Liver (tissue), 9 donors: ENCODE data around the gene ADAT2. TPM values are rescaled to one million over a fixed set of nuclear protein-coding genes. Genes with fewer than 3 reads are reported as not detected.

Experiments
- DNase-seq: peaks from one replicate; pipeline ENCODE4 v3.0.0-alpha.2; 2017; ENCODE audit warnings: low spot score
- H3K27ac ChIP-seq, 2 donors: one replicate each; pipeline ENCODE4 v1.7.0; 2013; ENCODE audit warnings: inconsistent platforms in 2 of 2, low read length in 2 of 2, control low read depth in 1 of 2, low read depth in 1 of 2, mild to moderate bottlenecking in 1 of 2
- H3K27me3 ChIP-seq, 4 donors: one replicate each; pipeline versions ENCODE4 v1.6.1 to v1.7.0; 2013; ENCODE audit warnings: low read length in 3 of 4, inconsistent platforms in 1 of 4, mild to moderate bottlenecking in 1 of 4, moderate library complexity in 1 of 4; ENCODE audit not compliant: control insufficient read depth in 4 of 4, insufficient read depth in 4 of 4
- H3K36me3 ChIP-seq, 4 donors: one replicate each; pipeline versions ENCODE4 v1.6.1 to v1.7.0; 2013; ENCODE audit warnings: low read length in 3 of 4, mild to moderate bottlenecking in 3 of 4, low read depth in 1 of 4, moderate library complexity in 1 of 4; ENCODE audit not compliant: control insufficient read depth in 4 of 4, insufficient read depth in 3 of 4
- H3K4me1 ChIP-seq, 4 donors: one replicate each; pipeline versions ENCODE4 v1.6.1 to v1.7.0; 2013; ENCODE audit warnings: low read length in 3 of 4, mild to moderate bottlenecking in 3 of 4, moderate library complexity in 1 of 4; ENCODE audit not compliant: control insufficient read depth in 4 of 4, insufficient read depth in 4 of 4
- H3K4me3 ChIP-seq, 3 donors: one replicate each; pipeline versions ENCODE4 v1.6.1 to v1.7.0; 2013; ENCODE audit warnings: low read length in 3 of 3, control low read depth in 1 of 3, low read depth in 1 of 3, mild to moderate bottlenecking in 1 of 3
- H3K9ac ChIP-seq, 2 donors: one replicate each; pipeline ENCODE4 v1.7.0; 2013; ENCODE audit warnings: low read length in 2 of 2, mild to moderate bottlenecking in 2 of 2, moderate library complexity in 2 of 2, control low read depth in 1 of 2, low read depth in 1 of 2
- H3K9me3 ChIP-seq, 4 donors: one replicate each; pipeline versions ENCODE4 v1.6.1 to v1.7.0; 2013; ENCODE audit warnings: low read length in 3 of 4; ENCODE audit not compliant: control insufficient read depth in 4 of 4
- EGR1 ChIP-seq, 2 donors: IDR thresholded peaks; 2 replicates each; pipeline ENCODE4 v1.6.1; 2016 to 2018; ENCODE audit warnings: antibody characterized with exemption in 2 of 2, low read depth in 2 of 2
- FOXA1 ChIP-seq: IDR thresholded peaks from 2 replicates; pipeline ENCODE4 v1.6.1; 2016; ENCODE audit warnings: antibody characterized with exemption
- FOXA2 ChIP-seq: IDR thresholded peaks from 2 replicates; pipeline ENCODE4 v1.6.1; 2016; ENCODE audit warnings: antibody characterized with exemption
- HNF4A ChIP-seq, 2 donors: conservative IDR thresholded peaks; 2 replicates each; pipeline ENCODE4 v1.6.1; 2016; ENCODE audit warnings: antibody characterized with exemption in 2 of 2, mild to moderate bottlenecking in 2 of 2
- HNF4G ChIP-seq: IDR thresholded peaks from 2 replicates; pipeline ENCODE4 v1.6.1; 2016; ENCODE audit warnings: antibody characterized with exemption
- JUND ChIP-seq, 2 donors: IDR thresholded peaks; 2 replicates each; pipeline ENCODE4 v1.6.1; 2016; ENCODE audit warnings: antibody characterized with exemption in 2 of 2
- NR2F2 ChIP-seq: IDR thresholded peaks from 2 replicates; pipeline ENCODE4 v1.6.1; 2016; ENCODE audit warnings: antibody characterized with exemption
- RAD21 ChIP-seq, 2 donors: IDR thresholded peaks; 2 replicates each; pipeline ENCODE4 v1.6.1; 2016; ENCODE audit warnings: antibody characterized with exemption in 2 of 2, mild to moderate bottlenecking in 2 of 2
- RXRA ChIP-seq, 2 donors: IDR thresholded peaks; 2 replicates each; pipeline ENCODE4 v1.6.1; 2017 to 2018; ENCODE audit warnings: antibody characterized with exemption in 2 of 2, mild to moderate bottlenecking in 1 of 2
- SP1 ChIP-seq: IDR thresholded peaks from 2 replicates; pipeline ENCODE4 v1.6.1; 2018; ENCODE audit warnings: antibody characterized with exemption, mild to moderate bottlenecking
- TAF1 ChIP-seq: conservative IDR thresholded peaks from 2 replicates; pipeline ENCODE4 v1.6.1; 2016; ENCODE audit warnings: antibody characterized with exemption, mild to moderate bottlenecking
- YY1 ChIP-seq: IDR thresholded peaks from 2 replicates; pipeline ENCODE4 v1.6.1; 2016; ENCODE audit warnings: antibody characterized with exemption, mild to moderate bottlenecking
- ZBTB33 ChIP-seq: IDR thresholded peaks from 2 replicates; pipeline ENCODE4 v1.6.1; 2016; ENCODE audit warnings: antibody characterized with exemption
- WGBS: extraction: QIAGEN DNeasy Blood & Tissue Kit; methylation state at CpG from one replicate; pipeline ENCODE4 v1.1.7; 2013; 5-methylcytosine and 5-hydroxymethylcytosine counted together
- polyA plus RNA-seq, 2 donors: library from polyadenylated mRNA; stranded (reverse) in 1 of 2; unstranded in 1 of 2; fragments of 200-250 nt in 1 of 2; fragments of >200 nt in 1 of 2; fragmentation: Nextera tagmentation in 1 of 2; extraction: Ambion mirVana in 1 of 2; gene quantifications; one replicate each; pipeline versions ENCODE4 v1.2.1 to v1.2.3, GENCODE V29; 2013 to 2015
- total RNA-seq, 2 donors: library from RNA; depleted of rRNA; stranded (reverse); fragments of >200 nt; gene quantifications; one replicate each; pipeline ENCODE4 v1.2.3, GENCODE V29; 2014
- donor health status: healthy.
- donor health status: healthy.
- donor health status: healthy.
- donor health status: healthy.
- donor health status: healthy.

ADAT2 gene
- total and polyA plus RNA-seq, 4 donors, result 1.4 to 3.7 (median 2.5) TPM

GRCh38 chr6:143457563-143458359 lies 7.3 kb upstream of the ADAT2 start (continued):
- TF ChIP-seq ZBTB33, result no peak
- no peak for TF ChIP-seq FOXA2
- no peak for TF ChIP-seq SP1
- no peak for TF ChIP-seq EGR1 (IDR thresholded peaks at IDR 0.05; ENCODE audit: low read depth in 2 of 2)
- TF ChIP-seq YY1, result no peak
- TF ChIP-seq TAF1, result no peak
- TF ChIP-seq NR2F2, result no peak
- TF ChIP-seq RXRA (IDR thresholded peaks at IDR 0.05), result no peak

GRCh38 chr6:143451531-143451930 lies 1.0 kb upstream of the ADAT2 start:
- Histone ChIP-seq H3K27me3 (no peaks in the 10 kb centered on the region), H3K9ac (peak overlapping the region; percentile 40 to 79), H3K9me3 (no peaks in the 10 kb centered on the region), H3K36me3 (peaks cover 0 to 2% (median 0%) of the 10 kb centered on the region in 4 donors), H3K27ac (peak overlapping the region in 1 of 2 donors; percentile 87), H3K4me3 (peak overlapping the region; percentile 66 to 99 (median 79)), H3K4me1 (peaks cover 0 to 28% (median 16%) of the 10 kb centered on the region in 4 donors)
- no peak for TF ChIP-seq HNF4A (conservative IDR thresholded peaks at IDR 0.05)
- TF ChIP-seq NR2F2, result no peak
- TF ChIP-seq HNF4G, result no peak
- no peak for TF ChIP-seq JUND (IDR thresholded peaks at IDR 0.05)
- WGBS, result 26% methylated on average over 4 of the region's 4 CpGs
- no peak for DNase-seq

GRCh38 chr6:143449714-143450452 lies 612 bp downstream of the ADAT2 start:
- TF ChIP-seq FOXA1 (no peak), RAD21 (IDR thresholded peaks at IDR 0.05) (no peak), HNF4G (no peak), YY1 (no peak), ZBTB33 (no peak)
- 9% methylated on average over 19 of the region's 19 CpGs for WGBS
- H3K27me3 ChIP-seq, result no peaks in the 10 kb centered on the region
- peak overlapping the region; percentile 97 for H3K9ac ChIP-seq
- H3K4me1 ChIP-seq, result peaks cover 0 to 28% (median 16%) of the 10 kb centered on the region in 4 donors
- peak; percentile 57 for DNase-seq
- H3K27ac ChIP-seq, result peak overlapping the region; percentile 87
- no peaks in the 10 kb centered on the region for H3K9me3 ChIP-seq
- no peaks in the 10 kb centered on the region for H3K36me3 ChIP-seq
- H3K4me3 ChIP-seq, result peak overlapping the region; percentile 66 to 99 (median 96)
